Glutamatergic neuron (in vitro differentiated cells): ENCODE results near the gene IL23R. TPM values are rescaled to one million over a fixed set of nuclear protein-coding genes. Genes with fewer than 3 reads are reported as not detected.

ENCODE experiments used
- DNase-seq: peaks from one replicate; pipeline ENCODE4 v3.0.0; 2022
- H3K27ac Mint-ChIP-seq: one replicate; pipeline ENCODE4 v1.8.0; 2020; ENCODE audit warnings: mild to moderate bottlenecking, mixed read lengths, inconsistent platforms; ENCODE audit not compliant: unreplicated experiment
- H3K27me3 Mint-ChIP-seq: one replicate; pipeline ENCODE4 v1.8.0; 2020; ENCODE audit warnings: mild to moderate bottlenecking, moderate library complexity, mixed read lengths, inconsistent platforms; ENCODE audit not compliant: unreplicated experiment
- H3K36me3 Mint-ChIP-seq: one replicate; pipeline ENCODE4 v1.8.0; 2020; ENCODE audit warnings: mild to moderate bottlenecking, mixed read lengths, inconsistent platforms; ENCODE audit not compliant: unreplicated experiment
- H3K4me1 Mint-ChIP-seq: one replicate; pipeline ENCODE4 v1.8.0; 2020; ENCODE audit warnings: mild to moderate bottlenecking, low read depth, mixed read lengths, inconsistent platforms; ENCODE audit not compliant: unreplicated experiment
- H3K4me3 Mint-ChIP-seq: one replicate; pipeline ENCODE4 v1.8.0; 2020; ENCODE audit warnings: mild to moderate bottlenecking, mixed read lengths, inconsistent platforms; ENCODE audit not compliant: unreplicated experiment
- H3K9me3 Mint-ChIP-seq: one replicate; pipeline ENCODE4 v1.8.0; 2020; ENCODE audit warnings: mild to moderate bottlenecking, moderate library complexity, mixed read lengths, inconsistent platforms; ENCODE audit not compliant: unreplicated experiment
- total RNA-seq: library from RNA; stranded (reverse); fragmentation: NEBNext Ultra II Directional; extraction: Animal tissue kit (Norgen Biotek cat#: 25700); gene quantifications from one replicate; pipeline ENCODE4 v1.2.1, GENCODE V29; 2021; ENCODE audit not compliant: unreplicated experiment
- TF ChIP-seq, protein P1 (sequence below): fragments of 200-600 bp; sonication (generic); IDR thresholded peaks from one replicate; pipeline ENCODE4 v1.5.0; 2021; ENCODE audit not compliant: partially characterized antibody, unreplicated experiment

IL23R gene
- total RNA-seq, 1 donor from 2014 or later, result not detected

DNA sequence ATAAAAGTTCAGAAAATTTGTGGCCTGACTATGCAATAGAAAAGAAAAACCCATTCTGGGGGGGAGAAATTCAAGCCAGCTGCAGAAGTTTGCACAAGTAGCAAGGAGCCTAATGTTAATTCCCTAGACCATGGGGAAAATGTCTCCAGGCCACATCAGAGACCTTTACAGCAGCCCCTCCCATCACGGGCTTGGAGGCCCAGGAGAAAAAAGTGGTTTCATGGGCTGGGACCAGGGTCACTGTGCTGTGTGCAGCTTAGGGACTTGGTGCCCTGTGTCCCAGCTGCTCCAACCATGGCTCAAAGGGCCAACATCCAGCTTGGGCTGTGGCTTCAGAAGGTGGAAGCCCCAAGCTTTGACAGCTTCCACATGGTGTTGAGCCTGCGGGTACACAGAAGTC, 42.0 kb downstream of the IL23R start:
- Mint-ChIP-seq H3K36me3 (no peaks in the 10 kb centered on the region), H3K4me1 (peaks cover 6% of the 10 kb centered on the region), H3K27ac (no peak overlapping the region), H3K9me3 (no peaks in the 10 kb centered on the region), H3K27me3 (peaks cover 2% of the 10 kb centered on the region), H3K4me3 (no peak overlapping the region)
- TF ChIP-seq, protein P1, sequence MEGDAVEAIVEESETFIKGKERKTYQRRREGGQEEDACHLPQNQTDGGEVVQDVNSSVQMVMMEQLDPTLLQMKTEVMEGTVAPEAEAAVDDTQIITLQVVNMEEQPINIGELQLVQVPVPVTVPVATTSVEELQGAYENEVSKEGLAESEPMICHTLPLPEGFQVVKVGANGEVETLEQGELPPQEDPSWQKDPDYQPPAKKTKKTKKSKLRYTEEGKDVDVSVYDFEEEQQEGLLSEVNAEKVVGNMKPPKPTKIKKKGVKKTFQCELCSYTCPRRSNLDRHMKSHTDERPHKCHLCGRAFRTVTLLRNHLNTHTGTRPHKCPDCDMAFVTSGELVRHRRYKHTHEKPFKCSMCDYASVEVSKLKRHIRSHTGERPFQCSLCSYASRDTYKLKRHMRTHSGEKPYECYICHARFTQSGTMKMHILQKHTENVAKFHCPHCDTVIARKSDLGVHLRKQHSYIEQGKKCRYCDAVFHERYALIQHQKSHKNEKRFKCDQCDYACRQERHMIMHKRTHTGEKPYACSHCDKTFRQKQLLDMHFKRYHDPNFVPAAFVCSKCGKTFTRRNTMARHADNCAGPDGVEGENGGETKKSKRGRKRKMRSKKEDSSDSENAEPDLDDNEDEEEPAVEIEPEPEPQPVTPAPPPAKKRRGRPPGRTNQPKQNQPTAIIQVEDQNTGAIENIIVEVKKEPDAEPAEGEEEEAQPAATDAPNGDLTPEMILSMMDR, result no peak
- no peak for DNase-seq

DNA sequence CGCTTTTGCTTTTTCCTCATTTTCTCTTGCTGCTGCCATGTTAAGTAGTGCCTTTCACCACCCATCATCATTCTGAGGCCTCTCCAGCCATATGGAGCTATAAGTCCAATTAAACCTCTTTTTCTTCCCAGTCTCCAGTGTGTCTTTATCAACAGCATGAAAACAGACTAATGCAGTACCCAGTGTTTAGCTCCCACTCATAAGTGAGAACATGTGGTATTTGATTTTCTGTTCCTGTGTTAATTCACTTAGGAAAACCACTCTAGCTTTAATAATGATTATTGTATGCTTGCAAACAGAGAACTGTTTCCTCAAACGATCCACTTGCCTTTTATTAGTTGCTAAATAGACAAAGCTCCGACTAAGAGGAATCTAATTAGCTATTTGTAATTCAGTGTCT, 43.3 kb downstream of the IL23R start:
- Mint-ChIP-seq H3K27ac (no peak overlapping the region), H3K4me1 (peaks cover 6% of the 10 kb centered on the region), H3K4me3 (no peak overlapping the region), H3K27me3 (peaks cover 2% of the 10 kb centered on the region), H3K36me3 (no peaks in the 10 kb centered on the region), H3K9me3 (no peaks in the 10 kb centered on the region)
- TF ChIP-seq, protein P1, result no peak
- DNase-seq, result no peak

DNA sequence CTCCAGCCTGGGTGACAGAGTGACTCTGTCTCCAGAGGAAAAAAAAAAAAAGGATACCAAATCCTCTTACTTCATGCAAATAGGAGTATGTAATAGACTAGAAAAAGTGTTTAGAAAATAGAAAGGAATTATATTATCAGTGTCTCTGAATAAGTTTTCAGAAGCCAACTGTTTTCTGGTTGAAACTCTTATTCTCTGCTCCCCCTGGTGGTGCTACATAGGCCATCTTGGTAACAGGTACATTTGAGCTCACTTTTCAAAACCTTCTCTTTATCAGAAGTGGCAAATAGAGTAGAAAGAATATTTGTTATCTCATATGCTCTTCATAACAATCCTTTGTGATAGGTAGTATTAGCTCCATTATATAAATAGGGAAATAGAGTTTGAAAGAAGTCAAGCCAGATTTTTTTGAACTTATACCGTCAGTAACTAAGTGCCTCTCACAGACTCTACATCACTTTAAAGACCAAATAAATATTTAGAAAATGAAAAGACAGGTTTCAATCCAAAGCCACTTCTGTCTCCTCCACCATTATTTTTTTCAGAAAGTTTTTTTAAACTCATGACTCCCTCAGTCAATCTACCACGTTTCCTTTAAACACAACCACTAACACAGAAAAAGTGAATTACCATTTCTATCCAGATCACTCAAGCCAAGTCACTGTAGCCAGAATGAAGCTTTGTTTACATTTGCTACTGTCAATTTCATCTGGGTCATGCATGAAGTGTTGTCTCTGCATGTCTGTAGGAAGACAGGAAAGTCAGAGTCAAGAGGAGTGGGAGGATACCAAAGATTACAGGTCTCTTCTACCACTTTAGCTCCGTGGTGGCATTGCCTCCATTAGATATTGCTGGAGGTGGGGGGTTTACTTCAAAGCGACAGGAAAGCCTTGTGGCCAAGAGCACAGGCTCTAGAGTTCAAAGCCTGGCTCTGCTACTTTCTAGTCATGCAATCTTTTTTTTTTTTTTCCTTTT, 45.6 kb downstream of the IL23R start:
- Mint-ChIP-seq H3K9me3 (no peaks in the 10 kb centered on the region), H3K36me3 (no peaks in the 10 kb centered on the region), H3K27ac (no peak overlapping the region), H3K4me1 (peaks cover 6% of the 10 kb centered on the region), H3K4me3 (no peak overlapping the region), H3K27me3 (peaks cover 2% of the 10 kb centered on the region)
- TF ChIP-seq, protein P1, result peak; percentile 72
- no peak for DNase-seq

DNA sequence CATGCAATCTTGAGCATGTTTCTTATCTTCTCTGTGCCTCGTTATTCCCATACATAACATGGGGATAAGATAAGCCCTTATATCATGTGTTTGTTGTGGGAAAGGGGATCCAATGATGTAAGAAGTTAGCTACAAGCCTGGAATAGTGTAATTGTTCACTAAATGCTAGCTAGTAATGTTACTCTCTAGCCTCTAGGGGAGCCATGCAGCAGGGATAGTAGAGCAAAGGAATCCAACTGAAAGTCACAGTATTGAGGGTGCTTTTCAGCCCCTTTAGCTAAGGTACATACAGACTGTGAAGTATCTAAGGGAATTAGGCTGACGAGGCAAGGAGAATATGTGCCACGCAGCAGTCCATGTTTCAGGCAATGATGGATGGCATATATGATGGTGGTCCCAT, 46.9 kb downstream of the IL23R start:
- Mint-ChIP-seq H3K4me1 (peaks cover 6% of the 10 kb centered on the region), H3K4me3 (no peak overlapping the region), H3K36me3 (no peaks in the 10 kb centered on the region), H3K27me3 (peaks cover 2% of the 10 kb centered on the region), H3K27ac (no peak overlapping the region), H3K9me3 (no peaks in the 10 kb centered on the region)
- no peak for DNase-seq
- TF ChIP-seq, protein P1, result peak; percentile 61

DNA sequence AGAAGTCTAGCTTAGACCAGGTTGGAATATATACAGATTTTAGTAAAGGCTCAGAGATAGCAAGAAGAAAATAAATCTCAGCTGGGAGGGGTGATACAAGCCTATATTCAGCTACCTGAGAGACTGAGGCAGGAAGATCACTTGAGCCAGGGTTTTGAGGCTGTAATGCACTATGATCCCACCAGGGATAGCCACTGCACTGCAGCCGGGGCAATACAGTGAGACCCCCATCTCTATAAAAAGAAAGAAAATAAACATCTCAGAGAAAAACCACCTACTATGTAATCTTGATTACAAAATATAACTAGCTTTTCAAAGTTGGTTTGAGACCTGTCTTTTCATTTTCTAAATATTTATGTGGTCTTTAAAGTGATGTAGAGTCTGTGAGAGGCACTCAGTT, 47.7 kb downstream of the IL23R start:
- no peak for DNase-seq
- Mint-ChIP-seq H3K4me3 (no peak overlapping the region), H3K36me3 (no peaks in the 10 kb centered on the region), H3K4me1 (peaks cover 6% of the 10 kb centered on the region), H3K9me3 (no peaks in the 10 kb centered on the region), H3K27me3 (peaks cover 2% of the 10 kb centered on the region), H3K27ac (no peak overlapping the region)
- TF ChIP-seq, protein P1, result no peak
